Stimulated activated CD4-positive, alpha-beta T cell treated with anti-CD3 and anti-CD28 coated beads, Interleukin-1b, Interleukin-23, amount 100 ng/mL, for 1 hour (primary cell): Measurements from ENCODE around the gene STAT4.

Experiments
- DNase-seq, 2 donors: peaks; one replicate each; pipeline ENCODE4 v3.0.0-alpha.2; 2020; ENCODE audit warnings: low read depth in 2 of 2

The STAT4 gene

GRCh38 chr2:191041418-191042161 is 109.2 kb downstream of the STAT4 start:
- no peak for DNase-seq

DNA sequence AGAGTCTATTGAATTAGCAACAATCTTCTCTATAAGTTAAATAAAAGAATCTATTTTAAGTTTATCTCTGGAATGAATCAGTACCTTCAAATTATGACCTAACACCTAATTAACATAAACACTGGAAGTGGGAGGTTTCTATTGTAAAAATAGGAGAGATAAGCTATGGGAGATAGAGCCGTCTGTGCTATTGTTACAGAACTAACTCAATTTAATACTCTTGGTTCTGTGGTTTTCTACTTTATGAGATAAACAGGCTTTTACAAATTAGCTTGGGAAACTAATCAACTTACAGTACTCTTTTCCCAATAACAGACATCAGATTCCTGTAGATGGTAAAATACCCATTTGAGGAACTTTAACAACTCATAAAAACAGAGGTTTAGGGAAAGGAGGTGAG is 111.2 kb downstream of the STAT4 start:
- no peak for DNase-seq

GRCh38 chr2:191038741-191039140 is 112.1 kb downstream of the STAT4 start:
- no peak for DNase-seq

- no peak for DNase-seq
Observed at GRCh38 chr2:191038241-191038725, 112.5 kb downstream of the STAT4 start.

GRCh38 chr2:191037351-191037750 is 113.4 kb downstream of the STAT4 start:
- no peak for DNase-seq

- DNase-seq = no peak
Observed at GRCh38 chr2:191036363-191036762, 114.4 kb downstream of the STAT4 start.

GRCh38 chr2:191032588-191033429 is 118.0 kb downstream of the STAT4 start:
- no peak for DNase-seq

GRCh38 chr2:191031256-191031655 is 119.5 kb downstream of the STAT4 start:
- no peak for DNase-seq

DNA sequence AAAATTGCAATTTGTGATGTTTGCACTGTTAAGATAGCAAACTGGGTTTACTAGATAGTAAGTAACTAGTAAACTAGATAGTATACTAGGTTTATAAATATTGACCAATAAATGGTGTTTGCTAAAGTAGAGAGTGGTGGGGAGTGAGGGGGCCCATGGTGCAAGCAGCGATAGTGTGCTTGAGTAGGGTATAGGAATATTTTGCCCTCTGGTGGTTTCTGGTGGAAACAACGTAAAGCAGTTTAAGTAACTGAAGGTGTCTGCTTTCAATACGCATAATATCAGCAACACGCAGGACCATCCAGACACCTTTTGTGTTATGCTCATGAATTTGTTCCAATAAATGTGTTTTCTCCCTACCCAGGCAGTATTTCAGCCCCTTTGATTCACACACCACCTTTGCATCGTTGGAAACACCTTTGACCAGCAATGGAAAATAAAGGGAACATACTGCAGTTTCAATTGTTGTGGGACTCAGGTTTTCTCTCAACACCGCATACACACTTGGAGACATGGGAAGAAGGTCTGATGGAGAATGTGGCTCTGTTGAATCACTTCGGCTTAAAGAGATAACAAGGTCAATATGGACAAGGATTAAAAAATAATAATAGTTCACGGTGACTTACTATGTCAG is 120.2 kb downstream of the STAT4 start:
- no peak for DNase-seq

GRCh38 chr2:191029280-191029950 is 121.4 kb downstream of the STAT4 start:
- no peak for DNase-seq

DNA sequence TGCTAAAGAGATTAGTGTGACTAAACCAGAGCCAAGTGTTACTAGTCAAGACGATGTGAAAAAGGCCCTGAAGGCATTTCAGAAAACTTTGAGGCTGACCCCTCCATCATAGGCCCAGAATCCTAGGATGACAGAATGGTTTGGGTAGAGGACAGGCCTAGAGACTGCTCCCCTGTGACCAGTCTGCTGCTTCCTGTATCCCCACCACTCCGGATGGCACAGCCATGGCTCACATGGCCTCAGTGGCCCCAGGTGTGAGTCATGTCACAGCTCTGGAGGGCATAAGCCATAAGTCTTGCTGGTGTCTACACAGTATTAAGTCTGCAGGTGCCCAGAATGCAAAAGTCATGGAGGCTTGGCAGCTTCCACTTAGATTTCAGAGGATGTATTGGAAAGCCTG is 124.4 kb downstream of the STAT4 start:
- DNase-seq = no peak

DNA sequence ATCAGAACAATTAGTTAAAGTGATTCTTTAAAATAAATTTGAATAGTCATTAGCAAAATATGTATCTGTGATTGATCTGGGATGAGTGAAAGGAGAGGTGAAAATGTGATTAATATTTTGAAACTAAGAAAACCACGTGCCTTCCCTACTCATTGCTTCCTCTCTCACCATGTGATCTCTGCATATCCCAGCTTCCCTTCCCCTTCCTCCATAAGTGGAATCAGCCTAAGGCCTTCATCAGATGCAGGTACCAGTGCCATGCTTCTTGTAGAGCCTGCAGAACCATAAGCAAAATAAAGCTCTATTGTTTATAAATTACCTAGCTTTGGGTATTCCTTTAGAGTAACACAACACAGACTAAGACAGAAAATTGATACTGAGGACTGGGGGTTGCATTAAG is 125.7 kb downstream of the STAT4 start:
- no peak for DNase-seq

DNA sequence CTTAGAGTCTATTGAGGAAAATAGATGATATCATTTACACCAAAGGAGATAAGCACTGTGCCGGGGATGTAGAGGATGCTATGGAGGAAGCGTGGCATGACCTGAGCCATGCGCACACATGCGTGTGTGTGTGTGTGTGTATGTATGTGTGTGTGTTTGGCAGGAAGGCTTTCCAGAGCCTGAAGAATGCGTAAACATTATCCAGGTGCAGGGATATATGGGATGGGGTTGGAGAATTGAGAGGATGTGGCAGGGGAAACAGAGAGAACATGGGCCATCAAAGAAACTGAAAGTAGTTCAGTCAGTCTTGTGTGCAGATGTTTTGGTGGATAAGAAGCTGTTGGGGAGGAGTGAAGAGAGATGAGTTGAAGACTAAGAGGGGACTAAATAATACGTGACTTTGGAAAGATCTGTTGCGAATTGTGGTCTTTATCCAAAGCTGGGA is 127.5 kb downstream of the STAT4 start:
- DNase-seq = no peak

- DNase-seq = no peak
Observed at GRCh38 chr2:191020742-191021381, 129.9 kb downstream of the STAT4 start.

GRCh38 chr2:191020221-191020741 is 130.5 kb downstream of the STAT4 start:
- DNase-seq = peak; percentile 83 to 92

DNA sequence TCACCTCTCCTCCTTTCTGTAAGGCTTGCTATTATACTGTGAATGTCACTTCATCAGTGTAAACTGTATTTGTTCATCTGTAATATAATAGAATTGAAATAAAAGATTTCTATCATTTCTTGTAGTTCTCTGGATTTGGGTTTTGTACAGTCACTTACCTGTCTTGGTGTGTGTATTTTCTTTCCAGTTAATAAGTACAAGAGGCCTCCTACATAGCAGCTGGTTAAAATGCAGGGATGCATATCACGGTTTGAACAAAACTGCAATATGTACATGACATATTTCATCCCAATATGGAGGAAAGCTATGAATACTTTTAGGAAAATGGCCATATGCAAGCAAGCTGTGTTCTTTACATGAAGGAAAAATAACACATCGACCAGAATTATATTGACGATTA is 131.4 kb downstream of the STAT4 start:
- no peak for DNase-seq

- no peak for DNase-seq
Observed at GRCh38 chr2:191018643-191019119, 132.1 kb downstream of the STAT4 start.

DNA sequence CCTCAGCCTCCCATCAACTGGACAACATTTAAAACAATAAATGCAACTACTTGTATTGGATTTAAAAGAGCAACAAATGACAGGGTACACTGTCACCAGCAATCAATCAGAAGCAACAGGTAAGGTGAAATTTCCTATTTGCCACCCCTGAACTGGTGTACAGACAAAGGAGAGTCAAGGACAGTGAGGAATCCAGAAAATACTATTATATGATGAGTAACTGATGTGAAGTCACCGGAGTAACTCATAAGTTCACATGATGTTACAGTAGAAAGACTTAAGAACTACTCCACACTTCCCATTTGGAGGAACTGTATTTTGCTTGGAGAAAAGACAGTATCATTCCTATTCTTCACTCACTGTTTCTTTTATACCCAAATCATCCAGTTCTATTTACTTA is 132.7 kb downstream of the STAT4 start:
- no peak for DNase-seq

DNA sequence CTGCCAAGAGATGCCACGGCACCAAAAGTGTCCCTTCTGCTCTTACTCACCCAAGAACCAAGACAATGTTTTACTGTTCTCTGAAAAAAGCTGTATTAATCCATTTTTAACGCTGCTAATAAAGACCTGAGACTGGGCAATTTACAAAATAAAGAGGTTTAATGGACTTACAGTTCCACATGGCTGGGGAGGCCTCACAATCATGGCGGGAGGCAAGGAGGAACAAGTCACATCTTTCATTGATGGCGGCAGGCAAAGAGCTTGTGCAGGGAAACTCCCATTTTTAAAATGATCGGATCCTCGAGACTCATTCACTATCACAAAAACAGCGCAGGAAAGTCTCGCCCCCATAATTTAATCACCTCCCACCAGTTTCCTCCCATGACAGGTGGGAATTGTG is 135.0 kb downstream of the STAT4 start:
- DNase-seq = no peak

DNA sequence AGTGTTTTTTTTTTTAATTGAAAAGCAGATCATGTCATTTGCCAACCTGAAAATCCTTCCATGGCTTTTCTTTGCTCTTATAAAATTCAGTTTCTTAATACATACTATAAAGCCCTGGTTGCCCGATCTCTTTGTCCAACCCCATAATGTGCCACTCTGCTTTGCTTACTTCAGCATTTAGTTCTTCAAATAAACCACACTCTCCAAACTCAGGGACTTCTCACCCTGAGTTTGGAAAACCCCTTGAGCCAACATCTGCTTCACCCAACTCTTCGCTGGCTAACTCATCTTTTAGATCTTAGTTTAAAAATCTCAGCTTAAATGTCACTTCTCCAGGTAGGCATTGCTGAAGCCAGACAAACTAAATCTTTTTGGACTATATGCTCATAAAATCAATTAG is 135.6 kb downstream of the STAT4 start:
- DNase-seq = no peak

DNA sequence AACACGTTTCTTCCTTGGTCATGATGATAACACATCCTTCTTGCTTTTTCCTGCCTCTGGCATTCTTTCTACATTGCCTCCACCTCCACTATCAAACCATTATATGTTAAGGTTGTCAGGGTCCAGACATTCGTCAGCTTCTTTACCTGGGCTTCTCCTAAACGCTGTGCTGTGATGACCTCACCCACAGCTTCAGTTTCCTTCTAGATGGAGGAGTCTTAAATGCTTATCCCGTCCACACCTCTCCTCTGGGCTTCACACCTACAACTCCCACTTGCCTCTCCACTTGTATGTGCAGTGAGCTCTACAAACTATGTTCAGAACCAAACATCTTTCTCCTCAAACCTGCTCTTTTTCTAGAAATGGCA is 136.2 kb downstream of the STAT4 start:
- no peak for DNase-seq
